ENCODE results near the gene SCYGR4. TPM values are rescaled to one million over a fixed set of nuclear protein-coding genes. Genes with fewer than 3 reads are reported as not detected.
"Not testable (repeated sequence)": the region's sequence is repeated elsewhere in the genome, so short reads cannot be mapped to it uniquely, and the experiment has no call there.

The SCYGR4 gene
- total RNA-seq, 1 donor from 2014 or later: not detected

DNA sequence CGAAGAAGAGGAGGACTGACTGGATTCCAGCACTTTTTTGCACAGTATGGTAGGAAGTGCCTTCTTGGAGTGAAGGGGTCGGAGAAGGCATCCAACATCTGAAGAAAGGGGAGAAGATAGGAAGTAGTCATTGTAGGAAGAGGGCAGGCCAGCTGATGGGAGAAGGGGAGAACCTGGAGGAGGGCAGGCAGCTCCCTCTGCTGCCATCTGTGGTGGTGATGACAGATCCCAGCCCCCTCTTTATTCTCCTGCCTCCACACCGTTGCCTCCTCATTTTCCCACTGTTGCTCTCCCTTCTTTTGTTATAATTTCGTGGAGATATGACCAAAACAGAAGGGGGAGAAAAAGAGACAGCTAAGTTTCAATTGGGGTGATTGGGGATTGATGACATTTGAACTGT, 21.5 kb upstream of the SCYGR4 start:
- no peak for DNase-seq (ENCODE audit: low spot score)
- H3K27me3 Mint-ChIP-seq (ENCODE audit: low read depth): peaks cover 23% of the 10 kb centered on the region
- H3K9me3 Mint-ChIP-seq (ENCODE audit: low read depth): no peaks in the 10 kb centered on the region
- no peak overlapping the region for H3K4me3 Mint-ChIP-seq (ENCODE audit: unreplicated experiment)
- H3K27ac Mint-ChIP-seq (ENCODE audit: unreplicated experiment): no peak overlapping the region
- TF ChIP-seq, protein P1, sequence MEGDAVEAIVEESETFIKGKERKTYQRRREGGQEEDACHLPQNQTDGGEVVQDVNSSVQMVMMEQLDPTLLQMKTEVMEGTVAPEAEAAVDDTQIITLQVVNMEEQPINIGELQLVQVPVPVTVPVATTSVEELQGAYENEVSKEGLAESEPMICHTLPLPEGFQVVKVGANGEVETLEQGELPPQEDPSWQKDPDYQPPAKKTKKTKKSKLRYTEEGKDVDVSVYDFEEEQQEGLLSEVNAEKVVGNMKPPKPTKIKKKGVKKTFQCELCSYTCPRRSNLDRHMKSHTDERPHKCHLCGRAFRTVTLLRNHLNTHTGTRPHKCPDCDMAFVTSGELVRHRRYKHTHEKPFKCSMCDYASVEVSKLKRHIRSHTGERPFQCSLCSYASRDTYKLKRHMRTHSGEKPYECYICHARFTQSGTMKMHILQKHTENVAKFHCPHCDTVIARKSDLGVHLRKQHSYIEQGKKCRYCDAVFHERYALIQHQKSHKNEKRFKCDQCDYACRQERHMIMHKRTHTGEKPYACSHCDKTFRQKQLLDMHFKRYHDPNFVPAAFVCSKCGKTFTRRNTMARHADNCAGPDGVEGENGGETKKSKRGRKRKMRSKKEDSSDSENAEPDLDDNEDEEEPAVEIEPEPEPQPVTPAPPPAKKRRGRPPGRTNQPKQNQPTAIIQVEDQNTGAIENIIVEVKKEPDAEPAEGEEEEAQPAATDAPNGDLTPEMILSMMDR (IDR thresholded peaks at IDR 0.05): no peak
- peaks cover 7% of the 10 kb centered on the region for H3K4me1 Mint-ChIP-seq (ENCODE audit: low read depth)
- H3K36me3 Mint-ChIP-seq (ENCODE audit: low read depth): peaks cover 2% of the 10 kb centered on the region

DNA sequence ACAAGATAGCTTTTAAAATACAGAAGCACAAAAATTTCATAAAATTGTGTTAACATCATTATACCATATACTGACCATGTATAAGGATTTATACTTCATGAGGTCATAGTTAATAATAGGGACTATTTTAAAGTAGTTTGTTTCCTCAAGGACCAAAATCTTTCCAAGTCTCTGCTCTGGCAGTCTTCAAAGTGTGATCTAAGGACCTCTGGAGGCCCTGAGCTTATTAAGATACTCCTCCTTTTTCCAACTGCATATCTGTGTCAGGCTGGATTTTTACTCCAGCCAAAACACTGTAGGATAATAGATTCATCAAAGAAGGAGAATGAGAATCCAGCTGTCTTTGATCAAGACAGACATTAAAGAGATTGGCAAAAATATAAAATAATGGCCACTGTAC, 20.3 kb upstream of the SCYGR4 start:
- Mint-ChIP-seq H3K27ac (ENCODE audit: unreplicated experiment) (no peak overlapping the region), H3K27me3 (ENCODE audit: low read depth) (peaks cover 23% of the 10 kb centered on the region), H3K36me3 (ENCODE audit: low read depth) (peaks cover 2% of the 10 kb centered on the region), H3K4me3 (ENCODE audit: unreplicated experiment) (no peak overlapping the region), H3K4me1 (ENCODE audit: low read depth) (peaks cover 7% of the 10 kb centered on the region), H3K9me3 (ENCODE audit: low read depth) (no peaks in the 10 kb centered on the region)
- TF ChIP-seq, protein P1 (IDR thresholded peaks at IDR 0.05): no peak
- no peak for DNase-seq (ENCODE audit: low spot score)

DNA sequence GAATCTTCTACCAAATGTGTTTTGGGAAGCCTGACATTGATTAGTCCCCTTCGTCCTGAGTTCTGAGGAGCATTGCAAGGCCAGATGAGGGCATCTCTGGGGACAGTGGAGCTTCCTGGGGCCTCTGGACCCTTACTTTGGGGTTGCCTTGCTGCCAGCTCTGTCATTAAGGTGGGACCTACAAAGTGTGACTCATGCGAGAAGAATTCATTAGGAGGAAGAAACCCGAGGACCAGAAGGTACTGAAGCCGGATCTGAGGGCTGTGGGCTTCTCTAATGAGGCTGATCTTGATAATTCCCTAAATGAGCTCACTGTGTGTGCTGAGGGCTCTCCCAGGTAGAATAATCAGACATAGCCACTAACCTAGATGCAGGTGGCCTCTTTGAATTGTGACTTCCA, 19.3 kb upstream of the SCYGR4 start:
- Mint-ChIP-seq H3K27ac (ENCODE audit: unreplicated experiment) (no peak overlapping the region), H3K4me1 (ENCODE audit: low read depth) (peaks cover 7% of the 10 kb centered on the region), H3K9me3 (ENCODE audit: low read depth) (no peaks in the 10 kb centered on the region), H3K36me3 (ENCODE audit: low read depth) (peaks cover 2% of the 10 kb centered on the region), H3K27me3 (ENCODE audit: low read depth) (peaks cover 21% of the 10 kb centered on the region), H3K4me3 (ENCODE audit: unreplicated experiment) (no peak overlapping the region)
- TF ChIP-seq, protein P1 (IDR thresholded peaks at IDR 0.05): no peak
- DNase-seq (ENCODE audit: low spot score): no peak

DNA sequence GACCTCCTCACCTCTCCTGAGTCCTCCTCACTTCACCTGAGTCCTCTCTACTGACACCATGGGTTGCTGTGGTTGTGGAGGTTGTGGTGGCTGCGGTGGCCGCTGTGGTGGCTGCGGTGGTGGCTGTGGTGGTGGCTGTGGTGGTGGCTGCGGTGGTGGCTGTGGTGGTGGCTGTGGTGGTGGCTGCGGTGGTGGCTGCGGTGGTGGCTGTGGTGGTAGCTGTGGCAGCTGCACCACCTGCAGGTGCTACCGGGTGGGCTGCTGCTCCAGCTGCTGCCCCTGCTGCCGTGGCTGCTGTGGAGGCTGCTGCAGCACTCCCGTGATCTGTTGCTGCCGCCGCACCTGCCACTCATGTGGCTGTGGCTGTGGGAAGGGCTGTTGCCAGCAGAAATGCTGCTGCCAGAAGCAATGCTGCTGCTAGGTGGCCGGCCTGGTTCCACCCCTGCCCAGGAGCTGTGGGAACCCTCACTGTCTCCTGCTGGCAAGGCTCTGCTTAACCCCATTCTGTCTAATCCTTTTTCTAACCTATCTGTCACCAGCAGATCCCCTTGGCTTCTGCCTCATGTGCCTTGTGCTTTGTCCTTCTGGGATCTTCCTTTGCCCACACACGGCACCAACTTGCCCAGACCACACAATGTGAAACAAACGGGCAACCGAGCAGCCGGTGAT, 18.3 kb upstream of the SCYGR4 start, which contains the start of gene SCYGR2:
TSS of gene SCYGR2 (plus strand) at position 59 of the 669 bp plus-strand sequence. CDS start at position 59, 0 bp downstream.
- not testable (repeated sequence) for H3K36me3 Mint-ChIP-seq (ENCODE audit: low read depth); DNase-seq (ENCODE audit: low spot score); H3K4me1 Mint-ChIP-seq (ENCODE audit: low read depth); H3K27ac Mint-ChIP-seq (ENCODE audit: unreplicated experiment); H3K9me3 Mint-ChIP-seq (ENCODE audit: low read depth); H3K4me3 Mint-ChIP-seq (ENCODE audit: unreplicated experiment)
- peaks cover 17% of the 10 kb centered on the region for H3K27me3 Mint-ChIP-seq (ENCODE audit: low read depth)

DNA sequence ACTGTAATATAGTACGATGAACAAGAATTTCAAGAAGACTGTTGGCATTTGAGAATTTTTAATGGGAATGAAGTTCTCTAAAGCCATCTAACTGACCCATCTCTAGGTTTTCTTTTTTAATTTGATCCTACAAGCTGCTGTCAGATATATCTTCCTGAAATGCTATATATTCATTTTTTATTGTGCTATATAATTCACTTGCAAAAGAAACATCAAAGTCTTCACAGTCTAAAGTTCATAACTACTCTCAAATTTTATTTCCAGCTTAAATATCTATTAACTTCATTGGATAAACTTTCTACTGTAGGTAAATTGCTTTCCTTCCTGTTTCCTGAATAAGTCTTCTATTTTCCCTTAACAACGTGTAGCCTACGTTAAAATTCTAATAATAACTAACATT, 14.9 kb upstream of the SCYGR4 start:
- H3K4me3 Mint-ChIP-seq (ENCODE audit: unreplicated experiment): no peak overlapping the region
- peaks cover 7% of the 10 kb centered on the region for H3K4me1 Mint-ChIP-seq (ENCODE audit: low read depth)
- DNase-seq (ENCODE audit: low spot score): no peak
- TF ChIP-seq, protein P1 (IDR thresholded peaks at IDR 0.05): no peak
- H3K27me3 Mint-ChIP-seq (ENCODE audit: low read depth): peaks cover 2% of the 10 kb centered on the region
- no peak overlapping the region for H3K27ac Mint-ChIP-seq (ENCODE audit: unreplicated experiment)
- no peaks in the 10 kb centered on the region for H3K9me3 Mint-ChIP-seq (ENCODE audit: low read depth)
- H3K36me3 Mint-ChIP-seq (ENCODE audit: low read depth): no peaks in the 10 kb centered on the region

DNA sequence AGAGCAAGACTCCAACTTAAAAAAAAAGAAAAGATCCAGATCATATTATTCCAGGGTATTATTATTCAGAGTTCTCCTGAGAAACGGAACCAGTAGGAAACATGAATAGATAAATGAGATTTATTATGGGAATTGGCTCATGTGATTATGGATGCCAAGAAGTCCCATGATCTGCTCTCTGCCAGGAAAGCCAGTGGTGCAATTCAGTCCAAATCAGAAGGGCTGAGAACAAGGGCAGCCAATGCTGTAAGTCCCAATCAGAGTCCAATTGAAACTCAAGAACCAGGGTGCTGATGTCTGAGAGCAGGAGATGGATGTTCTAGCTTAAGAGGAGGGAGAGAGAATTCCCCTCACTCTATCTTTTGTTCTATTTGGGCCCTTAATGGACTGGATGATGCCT, 10.8 kb upstream of the SCYGR4 start:
- H3K27me3 Mint-ChIP-seq (ENCODE audit: low read depth): peaks cover 2% of the 10 kb centered on the region
- H3K36me3 Mint-ChIP-seq (ENCODE audit: low read depth): no peaks in the 10 kb centered on the region
- no peaks in the 10 kb centered on the region for H3K9me3 Mint-ChIP-seq (ENCODE audit: low read depth)
- H3K27ac Mint-ChIP-seq (ENCODE audit: unreplicated experiment): no peak overlapping the region
- TF ChIP-seq, protein P1 (IDR thresholded peaks at IDR 0.05): no peak
- no peak for DNase-seq (ENCODE audit: low spot score)
- no peaks in the 10 kb centered on the region for H3K4me1 Mint-ChIP-seq (ENCODE audit: low read depth)
- no peak overlapping the region for H3K4me3 Mint-ChIP-seq (ENCODE audit: unreplicated experiment)
